ENCODE data around the gene DYRK1A.
A peak's percentile ranks its signal among the peaks of the same experiment; 100 is the strongest.

DYRK1A gene

GRCh38 chr21:37557261-37557950 lies 190.8 kb downstream of the DYRK1A start:
- H3K9ac ChIP-seq (ENCODE audit: low read length): no peak overlapping the region
- H3K36me3 ChIP-seq (ENCODE audit: control insufficient read depth, insufficient read depth, low read length): no peaks in the 10 kb centered on the region
- no peak overlapping the region for H3K4me3 ChIP-seq (ENCODE audit: low read length)
- no peaks in the 10 kb centered on the region for H3K4me1 ChIP-seq (ENCODE audit: control insufficient read depth, insufficient read depth, low read length)
- no peaks in the 10 kb centered on the region for H3K27me3 ChIP-seq (ENCODE audit: control insufficient read depth, insufficient read depth, low read length)
- H3K9me3 ChIP-seq (ENCODE audit: control insufficient read depth, low read length): no peaks in the 10 kb centered on the region

- no peaks in the 10 kb centered on the region for H3K9me3 ChIP-seq (ENCODE audit: control insufficient read depth, low read length)
These were observed 192.2 kb downstream of the DYRK1A start for GRCh38 chr21:37558676-37559211.

GRCh38 chr21:37560385-37560784 lies 193.8 kb downstream of the DYRK1A start:
- Histone ChIP-seq H3K9ac (ENCODE audit: low read length) (no peak overlapping the region), H3K4me3 (ENCODE audit: low read length) (no peak overlapping the region), H3K36me3 (ENCODE audit: control insufficient read depth, insufficient read depth, low read length) (no peaks in the 10 kb centered on the region), H3K27me3 (ENCODE audit: control insufficient read depth, insufficient read depth, low read length) (no peaks in the 10 kb centered on the region), H3K9me3 (ENCODE audit: control insufficient read depth, low read length) (no peaks in the 10 kb centered on the region), H3K4me1 (ENCODE audit: control insufficient read depth, insufficient read depth, low read length) (peaks cover 9% of the 10 kb centered on the region)

More at GRCh38 chr21:37558676-37559211, 192.2 kb downstream of the DYRK1A start:
- H3K9ac ChIP-seq (ENCODE audit: low read length): no peak overlapping the region
- H3K4me1 ChIP-seq (ENCODE audit: control insufficient read depth, insufficient read depth, low read length): no peaks in the 10 kb centered on the region
- H3K27me3 ChIP-seq (ENCODE audit: control insufficient read depth, insufficient read depth, low read length): no peaks in the 10 kb centered on the region
- no peak overlapping the region for H3K4me3 ChIP-seq (ENCODE audit: low read length)
- H3K36me3 ChIP-seq (ENCODE audit: control insufficient read depth, insufficient read depth, low read length): no peaks in the 10 kb centered on the region

GRCh38 chr21:37561506-37561905 lies 194.9 kb downstream of the DYRK1A start:
- H3K27me3 ChIP-seq (ENCODE audit: control insufficient read depth, insufficient read depth, low read length): no peaks in the 10 kb centered on the region
- no peak overlapping the region for H3K9ac ChIP-seq (ENCODE audit: low read length)
- peaks cover 9% of the 10 kb centered on the region for H3K4me1 ChIP-seq (ENCODE audit: control insufficient read depth, insufficient read depth, low read length)
- H3K4me3 ChIP-seq (ENCODE audit: low read length): no peak overlapping the region
- H3K9me3 ChIP-seq (ENCODE audit: control insufficient read depth, low read length): no peaks in the 10 kb centered on the region
- H3K36me3 ChIP-seq (ENCODE audit: control insufficient read depth, insufficient read depth, low read length): no peaks in the 10 kb centered on the region

GRCh38 chr21:37561941-37562919 lies 195.7 kb downstream of the DYRK1A start:
- H3K27me3 ChIP-seq (ENCODE audit: control insufficient read depth, insufficient read depth, low read length): peaks cover 4% of the 10 kb centered on the region
- peaks cover 9% of the 10 kb centered on the region for H3K4me1 ChIP-seq (ENCODE audit: control insufficient read depth, insufficient read depth, low read length)
- no peak overlapping the region for H3K9ac ChIP-seq (ENCODE audit: low read length)
- H3K36me3 ChIP-seq (ENCODE audit: control insufficient read depth, insufficient read depth, low read length): no peaks in the 10 kb centered on the region
- no peaks in the 10 kb centered on the region for H3K9me3 ChIP-seq (ENCODE audit: control insufficient read depth, low read length)
- no peak overlapping the region for H3K4me3 ChIP-seq (ENCODE audit: low read length)

GRCh38 chr21:37562920-37563640 lies 196.5 kb downstream of the DYRK1A start:
- H3K27me3 ChIP-seq (ENCODE audit: control insufficient read depth, insufficient read depth, low read length): peaks cover 4% of the 10 kb centered on the region
- no peaks in the 10 kb centered on the region for H3K9me3 ChIP-seq (ENCODE audit: control insufficient read depth, low read length)
- H3K4me1 ChIP-seq (ENCODE audit: control insufficient read depth, insufficient read depth, low read length): peaks cover 9% of the 10 kb centered on the region
- no peaks in the 10 kb centered on the region for H3K36me3 ChIP-seq (ENCODE audit: control insufficient read depth, insufficient read depth, low read length)
- peak overlapping the region; percentile 70 for H3K9ac ChIP-seq (ENCODE audit: low read length)
- peak overlapping the region; percentile 96 for H3K4me3 ChIP-seq (ENCODE audit: low read length)

- H3K36me3 ChIP-seq (ENCODE audit: control insufficient read depth, insufficient read depth, low read length): no peaks in the 10 kb centered on the region
- peak overlapping the region; percentile 70 for H3K9ac ChIP-seq (ENCODE audit: low read length)
- peak overlapping the region; percentile 96 for H3K4me3 ChIP-seq (ENCODE audit: low read length)
- peaks cover 9% of the 10 kb centered on the region for H3K4me1 ChIP-seq (ENCODE audit: control insufficient read depth, insufficient read depth, low read length)
- H3K9me3 ChIP-seq (ENCODE audit: control insufficient read depth, low read length): no peaks in the 10 kb centered on the region
- peaks cover 4% of the 10 kb centered on the region for H3K27me3 ChIP-seq (ENCODE audit: control insufficient read depth, insufficient read depth, low read length)
These were observed 197.2 kb downstream of the DYRK1A start for GRCh38 chr21:37563641-37564340.

- H3K4me1 ChIP-seq (ENCODE audit: control insufficient read depth, insufficient read depth, low read length): peaks cover 9% of the 10 kb centered on the region
These were observed 197.9 kb downstream of the DYRK1A start for GRCh38 chr21:37564341-37564923.

GRCh38 chr21:37564924-37565529 lies 198.5 kb downstream of the DYRK1A start:
- no peak overlapping the region for H3K4me3 ChIP-seq (ENCODE audit: low read length)
- peak overlapping the region; percentile 70 for H3K9ac ChIP-seq (ENCODE audit: low read length)
- H3K27me3 ChIP-seq (ENCODE audit: control insufficient read depth, insufficient read depth, low read length): peaks cover 4% of the 10 kb centered on the region
- peaks cover 9% of the 10 kb centered on the region for H3K4me1 ChIP-seq (ENCODE audit: control insufficient read depth, insufficient read depth, low read length)
- no peaks in the 10 kb centered on the region for H3K9me3 ChIP-seq (ENCODE audit: control insufficient read depth, low read length)
- no peaks in the 10 kb centered on the region for H3K36me3 ChIP-seq (ENCODE audit: control insufficient read depth, insufficient read depth, low read length)

More at GRCh38 chr21:37564341-37564923, 197.9 kb downstream of the DYRK1A start:
- Histone ChIP-seq H3K9ac (ENCODE audit: low read length) (peak overlapping the region; percentile 70), H3K4me3 (ENCODE audit: low read length) (peak overlapping the region; percentile 96), H3K36me3 (ENCODE audit: control insufficient read depth, insufficient read depth, low read length) (no peaks in the 10 kb centered on the region), H3K9me3 (ENCODE audit: control insufficient read depth, low read length) (no peaks in the 10 kb centered on the region), H3K27me3 (ENCODE audit: control insufficient read depth, insufficient read depth, low read length) (peaks cover 4% of the 10 kb centered on the region)

GRCh38 chr21:37565530-37566223 lies 199.1 kb downstream of the DYRK1A start:
- H3K9me3 ChIP-seq (ENCODE audit: control insufficient read depth, low read length): no peaks in the 10 kb centered on the region
- peaks cover 4% of the 10 kb centered on the region for H3K27me3 ChIP-seq (ENCODE audit: control insufficient read depth, insufficient read depth, low read length)
- no peaks in the 10 kb centered on the region for H3K36me3 ChIP-seq (ENCODE audit: control insufficient read depth, insufficient read depth, low read length)
- H3K4me1 ChIP-seq (ENCODE audit: control insufficient read depth, insufficient read depth, low read length): peaks cover 9% of the 10 kb centered on the region
- no peak overlapping the region for H3K9ac ChIP-seq (ENCODE audit: low read length)
- H3K4me3 ChIP-seq (ENCODE audit: low read length): no peak overlapping the region
